AG09309 (cell line): ENCODE results near the gene APBB2.

Experiments used
- DNase-seq: peaks from one replicate; pipeline ENCODE4 v3.0.0-alpha.2; 2010; ENCODE audit warnings: low read depth
- H3K4me3 ChIP-seq: 2 replicates; pipeline ENCODE4 v1.5.1; 2011; ENCODE audit warnings: mild to moderate bottlenecking, low read depth, low read length, moderate library complexity; ENCODE audit not compliant: control insufficient read depth
- CTCF ChIP-seq: IDR thresholded peaks from 2 replicates; pipeline ENCODE4 v1.5.1; 2011; ENCODE audit warnings: mild to moderate bottlenecking, low read depth, low read length, inconsistent platforms; ENCODE audit not compliant: insufficient read depth, control insufficient read depth; ENCODE audit errors: missing control alignments

APBB2 gene

GRCh38 chr4:40940756-40941155 is 273.6 kb downstream of the APBB2 start:
- TF ChIP-seq CTCF: no peak
- no peak for DNase-seq
- H3K4me3 ChIP-seq: no peak overlapping the region

- DNase-seq: no peak
- no peak overlapping the region for H3K4me3 ChIP-seq
- TF ChIP-seq CTCF: no peak
Measured at GRCh38 chr4:40940317-40940741, 274.0 kb downstream of the APBB2 start.

- no peak for DNase-seq
Measured at GRCh38 chr4:40939856-40940255, 274.5 kb downstream of the APBB2 start.

GRCh38 chr4:40938337-40938736 is 276.0 kb downstream of the APBB2 start:
- no peak for TF ChIP-seq CTCF
- DNase-seq: no peak
- no peak overlapping the region for H3K4me3 ChIP-seq

More at GRCh38 chr4:40939856-40940255, 274.5 kb downstream of the APBB2 start:
- TF ChIP-seq CTCF: no peak
- H3K4me3 ChIP-seq: no peak overlapping the region

- no peak overlapping the region for H3K4me3 ChIP-seq
- no peak for TF ChIP-seq CTCF
- no peak for DNase-seq
Measured at GRCh38 chr4:40937140-40937725, 277.1 kb downstream of the APBB2 start.

- no peak for DNase-seq
- no peak overlapping the region for H3K4me3 ChIP-seq
- TF ChIP-seq CTCF: no peak
Measured at GRCh38 chr4:40934676-40935075, 279.7 kb downstream of the APBB2 start.
